Stimulated activated CD8-positive, alpha-beta memory T cell treated with anti-CD3 and anti-CD28 coated beads, Interleukin-7, amount 100 ng/mL, for 4 hours (primary cell): Measurements from ENCODE around the gene SBSN.

Experiments used
- DNase-seq, 2 donors: peaks; one replicate each; pipeline ENCODE4 v3.0.0-alpha.2; 2020; ENCODE audit warnings: low read depth in 2 of 2

SBSN gene

GRCh38 chr19:35555301-35556005, 27.3 kb upstream of the SBSN start:
- no peak for DNase-seq

- DNase-seq, result no peak
Observed at GRCh38 chr19:35554076-35554475, 26.0 kb upstream of the SBSN start.

- DNase-seq, result no peak
Observed at GRCh38 chr19:35553385-35554000, 25.4 kb upstream of the SBSN start.

- DNase-seq, result no peak
Observed at GRCh38 chr19:35552534-35553384, 24.6 kb upstream of the SBSN start.

- DNase-seq, result no peak
Observed at GRCh38 chr19:35551091-35551810, 23.1 kb upstream of the SBSN start.

- DNase-seq, result no peak
Observed at GRCh38 chr19:35549879-35550523, 21.9 kb upstream of the SBSN start.

GRCh38 chr19:35549174-35549788, 21.2 kb upstream of the SBSN start:
- peak in 1 of 2 donors; percentile 27 for DNase-seq

- no peak for DNase-seq
Observed at GRCh38 chr19:35546532-35546931, 18.4 kb upstream of the SBSN start.

- peak; percentile 24 to 60 for DNase-seq
Observed at GRCh38 chr19:35545855-35546381, 17.8 kb upstream of the SBSN start.

- DNase-seq, result peak; percentile 57 to 79
Observed at GRCh38 chr19:35545001-35545854, 17.1 kb upstream of the SBSN start, which contains the start of gene TMEM147. TSS of gene TMEM147 (plus strand) at chr19:35545626. CDS start at chr19:35545740, 114 bp downstream.

GRCh38 chr19:35544110-35544802, 16.1 kb upstream of the SBSN start:
- no peak for DNase-seq

- DNase-seq, result no peak
Observed at GRCh38 chr19:35543280-35544109, 15.4 kb upstream of the SBSN start.

- DNase-seq, result no peak
Observed at GRCh38 chr19:35542209-35542608, 14.1 kb upstream of the SBSN start.

- no peak for DNase-seq
Observed at GRCh38 chr19:35540356-35540927, 12.3 kb upstream of the SBSN start.

GRCh38 chr19:35539850-35540249, 11.7 kb upstream of the SBSN start:
- DNase-seq, result no peak

- no peak for DNase-seq
Observed at GRCh38 chr19:35539314-35539713, 11.2 kb upstream of the SBSN start.

GRCh38 chr19:35534803-35535480, 6.8 kb upstream of the SBSN start:
- no peak for DNase-seq
